Activated CD8-positive, alpha-beta memory T cell treated with anti-CD3 and anti-CD28 coated beads, Interleukin-2, amount 50 U/mL, for 4 hours (primary cell): ENCODE data around the gene TMEM185A.
"Not testable (repeated sequence)": the region's sequence is repeated elsewhere in the genome, so short reads cannot be mapped to it uniquely, and the experiment has no call there.

ENCODE experiments used
- DNase-seq: peaks from one replicate; pipeline ENCODE4 v3.0.0-alpha.2; 2020

TMEM185A gene

DNA sequence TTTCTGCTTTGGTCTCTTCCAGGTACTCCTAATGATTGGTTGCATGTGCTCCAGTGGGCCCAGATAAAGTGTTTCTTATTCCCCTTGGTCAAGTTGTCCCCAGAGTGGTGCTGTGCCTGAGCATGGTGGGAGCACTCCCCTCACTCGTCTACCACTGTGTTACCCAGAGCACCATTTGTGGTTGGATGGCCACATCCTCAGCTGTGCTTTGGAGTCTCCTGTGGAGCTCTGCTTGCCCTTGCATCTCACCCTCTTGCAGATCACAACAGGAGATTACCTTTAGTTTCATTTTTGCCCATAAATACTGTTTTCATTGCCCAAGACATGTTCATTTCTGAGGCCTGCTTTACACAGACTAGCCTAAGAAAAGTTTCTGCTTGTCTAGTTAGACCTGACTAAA is 81.1 kb downstream of the TMEM185A start:
- not testable (repeated sequence) for DNase-seq

DNA sequence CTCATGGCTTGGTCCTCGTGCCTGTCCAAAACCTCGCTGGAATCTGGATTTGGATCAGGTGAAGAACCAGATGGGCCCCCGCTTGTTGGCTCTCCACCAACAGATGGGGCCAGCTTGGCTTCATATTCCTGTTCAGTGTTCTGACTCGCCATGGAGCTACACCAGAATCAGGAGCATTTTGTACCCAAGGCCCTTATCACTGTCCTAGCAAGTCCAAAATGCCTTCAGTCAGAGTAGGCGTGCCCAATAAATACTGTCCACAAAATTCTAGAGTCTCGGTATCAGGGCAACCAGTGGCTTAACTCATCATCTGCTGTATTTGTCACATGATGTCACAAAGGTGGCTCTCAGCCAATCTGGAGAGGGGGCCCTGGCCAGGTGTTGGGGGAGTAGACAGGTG is 81.9 kb downstream of the TMEM185A start, which contains the start of gene HSFX3:
HSFX3 (minus strand) TSS at position 224 of the 400 bp plus-strand sequence; CDS start at position 152, 72 bp downstream.
- not testable (repeated sequence) for DNase-seq

DNA sequence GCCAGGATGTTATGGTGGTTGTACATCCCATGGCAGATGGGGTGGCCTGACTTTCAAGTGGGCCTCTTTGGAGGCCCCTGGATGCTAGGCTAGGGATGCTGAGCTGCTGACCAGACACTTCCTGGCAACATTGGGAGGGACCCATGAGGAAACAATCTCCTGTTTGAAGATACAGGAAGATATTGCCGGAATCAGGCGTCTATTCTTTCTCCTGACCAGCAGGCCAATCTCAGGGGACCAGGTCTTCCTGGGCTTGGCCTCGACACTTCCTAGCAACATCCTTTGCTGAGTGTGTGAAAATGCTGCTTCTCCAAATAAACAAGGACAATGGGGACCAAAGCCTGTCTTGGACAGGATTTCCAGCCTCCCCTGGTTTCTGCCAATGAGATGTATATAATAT is 83.8 kb downstream of the TMEM185A start:
- DNase-seq, result not testable (repeated sequence)

DNA sequence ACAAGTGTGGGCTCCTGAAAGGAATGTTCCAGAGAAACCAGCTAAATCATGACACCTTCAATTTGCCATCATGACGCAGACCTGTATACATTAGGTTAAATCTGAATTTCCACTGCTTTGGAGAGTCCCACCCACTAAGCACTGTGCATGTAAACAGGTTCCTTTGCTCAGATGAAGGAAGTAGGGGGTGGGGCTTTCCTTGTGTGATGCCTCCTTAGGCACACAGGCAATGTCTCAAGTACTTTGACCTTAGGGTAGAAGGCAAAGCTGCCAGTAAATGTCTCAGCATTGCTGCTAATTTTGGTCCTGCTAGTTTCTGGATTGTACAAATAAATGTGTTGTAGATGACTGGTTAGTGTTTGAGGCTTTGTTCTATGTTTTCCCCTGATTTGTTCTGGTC is 84.6 kb downstream of the TMEM185A start:
- not testable (repeated sequence) for DNase-seq
